Natural killer cell (primary cell): ENCODE measurements around the gene PLEKHA4. TPM values are rescaled to one million over a fixed set of nuclear protein-coding genes. Genes with fewer than 3 reads are reported as not detected.
A peak's percentile ranks its signal among the peaks of the same experiment; 100 is the strongest.

Experiments used
- ATAC-seq, 3 donors: fragments of 150-1000 bp in 2 of 3; fragments of 200-7000 bp in 1 of 3; cut with Tn5 transposase; 1 replicate in 1 of 3; 2 replicates in 2 of 3; pipeline ENCODE4 v1.10.0; 2021; ENCODE audit warnings: mild to moderate bottlenecking in 2 of 3, moderate library complexity in 2 of 3
- DNase-seq, 2 donors: peaks; one replicate each; pipeline versions ENCODE4 v3.0.0 to v3.0.0-alpha.2; 2013 to 2021; ENCODE audit warnings: mixed read lengths in 1 of 2
- H3K27ac ChIP-seq: one replicate; pipeline ENCODE4 v1.5.1; 2013; ENCODE audit warnings: mild to moderate bottlenecking, low read length
- H3K27me3 ChIP-seq: one replicate; pipeline ENCODE4 v1.6.1; 2013; ENCODE audit warnings: low read length; ENCODE audit not compliant: control insufficient read depth, insufficient read depth
- H3K36me3 ChIP-seq: one replicate; pipeline ENCODE4 v1.6.1; 2013; ENCODE audit warnings: low read length; ENCODE audit not compliant: control insufficient read depth, insufficient read depth
- H3K4me1 ChIP-seq: one replicate; pipeline ENCODE4 v1.6.1; 2013; ENCODE audit warnings: low read length; ENCODE audit not compliant: control insufficient read depth, insufficient read depth
- H3K4me3 ChIP-seq: one replicate; pipeline ENCODE4 v1.5.1; 2013; ENCODE audit warnings: low read length
- H3K9me3 ChIP-seq: one replicate; pipeline ENCODE4 v1.6.1; 2013; ENCODE audit warnings: low read length; ENCODE audit not compliant: control insufficient read depth, insufficient read depth
- H3K27ac Mint-ChIP-seq, 2 donors: one replicate each; pipeline ENCODE4 v1.8.0; 2022; ENCODE audit warnings: mild to moderate bottlenecking in 2 of 2, mixed read lengths in 2 of 2, moderate library complexity in 1 of 2
- H3K27me3 Mint-ChIP-seq, 2 donors: one replicate each; pipeline ENCODE4 v1.8.0; 2022; ENCODE audit warnings: low read depth in 2 of 2, mixed read lengths in 2 of 2
- H3K36me3 Mint-ChIP-seq: one replicate; pipeline ENCODE4 v1.8.0; 2022; ENCODE audit warnings: mixed read lengths
- H3K4me1 Mint-ChIP-seq, 2 donors: one replicate each; pipeline ENCODE4 v1.8.0; 2022; ENCODE audit warnings: mixed read lengths in 2 of 2
- H3K4me3 Mint-ChIP-seq: one replicate; pipeline ENCODE4 v1.8.0; 2022; ENCODE audit warnings: mild to moderate bottlenecking, moderate library complexity, mixed read lengths
- H3K9me3 Mint-ChIP-seq, 2 donors: one replicate each; pipeline ENCODE4 v1.8.0; 2022; ENCODE audit warnings: mixed read lengths in 2 of 2
- CTCF ChIP-seq: fragments of 200-600 bp; IDR thresholded peaks from one replicate; pipeline ENCODE4 v1.8.0; 2022; ENCODE audit warnings: antibody characterized with exemption
- WGBS: methylation state at CpG from one replicate; pipeline ENCODE4 v1.1.7; 2013; ENCODE audit warnings: missing lambda C conversion rate; ENCODE audit not compliant: insufficient coverage; 5-methylcytosine and 5-hydroxymethylcytosine counted together
- intact Hi-C: fragments of 100-400 bp; cut with micrococcal nuclease; formaldehyde crosslinking; loops from one replicate; pipeline ENCODE4 v1.14.2; 2022
- total RNA-seq, 4 donors: library from RNA; stranded (reverse); fragments of 120-200 nt in 1 of 4; gene quantifications; one replicate each; pipeline versions ENCODE4 v1.2.3 to v1.2.4, GENCODE V29; 2013 to 2022

The PLEKHA4 gene
- total RNA-seq, 3 donors from 2014 or later (not counting 1 experiment from before 2014, with no cell fraction given): 2.5 to 6.5 (median 5.2) TPM

- intact Hi-C loops: no loop called here
- no peaks in the 10 kb centered on the region for H3K9me3 Mint-ChIP-seq
- DNase-seq: no peak
- TF ChIP-seq CTCF: no peak
- H3K27ac Mint-ChIP-seq: no peak overlapping the region
- peaks cover 13 to 14% of the 10 kb centered on the region in 2 donors for H3K4me1 Mint-ChIP-seq
- H3K27ac ChIP-seq: no peak overlapping the region
- no peaks in the 10 kb centered on the region for H3K27me3 ChIP-seq
- no peak for ATAC-seq
- H3K4me3 ChIP-seq: no peak overlapping the region
- WGBS: 95% methylated on average over 17 of the region's 20 CpGs
- peaks cover 12% of the 10 kb centered on the region for H3K4me1 ChIP-seq
- H3K36me3 Mint-ChIP-seq: no peaks in the 10 kb centered on the region
- no peak overlapping the region for H3K4me3 Mint-ChIP-seq
- no peaks in the 10 kb centered on the region for H3K36me3 ChIP-seq
- no peaks in the 10 kb centered on the region for H3K27me3 Mint-ChIP-seq
- no peaks in the 10 kb centered on the region for H3K9me3 ChIP-seq
Measured at GRCh38 chr19:48796298-48797083, 71.9 kb downstream of the PLEKHA4 start.

- DNase-seq (no peak), ATAC-seq (no peak)
- Mint-ChIP-seq H3K27ac (peak overlapping the region; percentile 76 to 93), H3K27me3 (no peaks in the 10 kb centered on the region), H3K4me1 (peaks cover 13 to 14% of the 10 kb centered on the region in 2 donors), H3K9me3 (no peaks in the 10 kb centered on the region), H3K4me3 (peak overlapping the region; percentile 87), H3K36me3 (no peaks in the 10 kb centered on the region)
- WGBS: 87% methylated on average over 2 of the region's 2 CpGs
- no peak for TF ChIP-seq CTCF
- intact Hi-C loops: loop anchor here (1.0 kb wide), 2 partner anchors 40 to 47 kb away; no protein-coding TSS in a partner anchor
- no peaks in the 10 kb centered on the region for H3K9me3 ChIP-seq
- H3K36me3 ChIP-seq: no peaks in the 10 kb centered on the region
- peak overlapping the region; percentile 61 for H3K4me3 ChIP-seq
- peaks cover 12% of the 10 kb centered on the region for H3K4me1 ChIP-seq
- H3K27ac ChIP-seq: peak overlapping the region; percentile 61
- no peaks in the 10 kb centered on the region for H3K27me3 ChIP-seq
Measured at GRCh38 chr19:48795685-48796070, 72.7 kb downstream of the PLEKHA4 start.

GRCh38 chr19:48795055-48795684 lies 73.2 kb downstream of the PLEKHA4 start:
- peaks cover 12% of the 10 kb centered on the region for H3K4me1 ChIP-seq
- no peaks in the 10 kb centered on the region for H3K9me3 Mint-ChIP-seq
- intact Hi-C loops: loop anchor here (1.0 kb wide), 2 partner anchors 40 to 47 kb away; no protein-coding TSS in a partner anchor
- H3K9me3 ChIP-seq: no peaks in the 10 kb centered on the region
- peak; percentile 97 for TF ChIP-seq CTCF
- H3K27me3 ChIP-seq: no peaks in the 10 kb centered on the region
- 3% methylated on average over 38 of the region's 38 CpGs for WGBS
- H3K27ac Mint-ChIP-seq: peak overlapping the region; percentile 76 to 93
- H3K27ac ChIP-seq: peak overlapping the region; percentile 61
- ATAC-seq (peak; percentile 97 to 99 (median 98)), DNase-seq (peak; percentile 80 to 93)
- peak overlapping the region; percentile 61 for H3K4me3 ChIP-seq
- H3K27me3 Mint-ChIP-seq: no peaks in the 10 kb centered on the region
- no peaks in the 10 kb centered on the region for H3K36me3 ChIP-seq
- H3K36me3 Mint-ChIP-seq: no peaks in the 10 kb centered on the region
- peak overlapping the region; percentile 87 for H3K4me3 Mint-ChIP-seq
- H3K4me1 Mint-ChIP-seq: peaks cover 13 to 14% of the 10 kb centered on the region in 2 donors
